Measurements from ENCODE around the gene STIM1.

DNA sequence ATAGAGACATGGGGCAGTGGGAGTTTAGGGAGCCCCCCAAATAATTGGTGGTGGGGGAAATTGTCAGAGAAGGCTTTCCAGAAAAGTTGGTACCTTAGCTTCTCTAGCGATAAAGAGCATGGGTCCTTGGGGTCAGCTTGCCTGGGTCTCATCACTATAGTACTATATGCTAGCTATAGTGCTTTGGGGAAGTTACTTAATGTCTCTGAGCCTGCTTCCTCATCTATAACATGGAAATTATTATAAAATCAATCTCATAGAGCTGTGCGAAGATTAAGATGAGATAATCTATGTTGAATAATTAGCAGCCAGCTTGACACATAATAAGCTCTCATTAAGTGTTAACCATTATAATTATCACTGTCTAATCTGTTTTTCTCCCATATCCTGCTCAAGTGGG is 41.2 kb downstream of the STIM1 start:
- TF ChIP-seq, protein P1, sequence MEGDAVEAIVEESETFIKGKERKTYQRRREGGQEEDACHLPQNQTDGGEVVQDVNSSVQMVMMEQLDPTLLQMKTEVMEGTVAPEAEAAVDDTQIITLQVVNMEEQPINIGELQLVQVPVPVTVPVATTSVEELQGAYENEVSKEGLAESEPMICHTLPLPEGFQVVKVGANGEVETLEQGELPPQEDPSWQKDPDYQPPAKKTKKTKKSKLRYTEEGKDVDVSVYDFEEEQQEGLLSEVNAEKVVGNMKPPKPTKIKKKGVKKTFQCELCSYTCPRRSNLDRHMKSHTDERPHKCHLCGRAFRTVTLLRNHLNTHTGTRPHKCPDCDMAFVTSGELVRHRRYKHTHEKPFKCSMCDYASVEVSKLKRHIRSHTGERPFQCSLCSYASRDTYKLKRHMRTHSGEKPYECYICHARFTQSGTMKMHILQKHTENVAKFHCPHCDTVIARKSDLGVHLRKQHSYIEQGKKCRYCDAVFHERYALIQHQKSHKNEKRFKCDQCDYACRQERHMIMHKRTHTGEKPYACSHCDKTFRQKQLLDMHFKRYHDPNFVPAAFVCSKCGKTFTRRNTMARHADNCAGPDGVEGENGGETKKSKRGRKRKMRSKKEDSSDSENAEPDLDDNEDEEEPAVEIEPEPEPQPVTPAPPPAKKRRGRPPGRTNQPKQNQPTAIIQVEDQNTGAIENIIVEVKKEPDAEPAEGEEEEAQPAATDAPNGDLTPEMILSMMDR (IDR thresholded peaks at IDR 0.05) = no peak
- no peak for TF ChIP-seq POLR2A (IDR thresholded peaks at IDR 0.05)
- no peak for TF ChIP-seq EP300 (IDR thresholded peaks at IDR 0.05)

Data from sigmoid colon (tissue), 4 donors.